SH-SY5Y (cell line): ENCODE data around the gene RFPL1.

ENCODE experiments used
- GATA2 ChIP-seq: IDR thresholded peaks from 2 replicates; pipeline ENCODE4 v1.6.1; 2011; ENCODE audit warnings: mild to moderate bottlenecking, low read depth, low read length
- GATA3 ChIP-seq: IDR thresholded peaks from 2 replicates; pipeline ENCODE4 v1.6.1; 2011; ENCODE audit warnings: low read depth, mild to moderate bottlenecking, low read length, moderate library complexity

DNA sequence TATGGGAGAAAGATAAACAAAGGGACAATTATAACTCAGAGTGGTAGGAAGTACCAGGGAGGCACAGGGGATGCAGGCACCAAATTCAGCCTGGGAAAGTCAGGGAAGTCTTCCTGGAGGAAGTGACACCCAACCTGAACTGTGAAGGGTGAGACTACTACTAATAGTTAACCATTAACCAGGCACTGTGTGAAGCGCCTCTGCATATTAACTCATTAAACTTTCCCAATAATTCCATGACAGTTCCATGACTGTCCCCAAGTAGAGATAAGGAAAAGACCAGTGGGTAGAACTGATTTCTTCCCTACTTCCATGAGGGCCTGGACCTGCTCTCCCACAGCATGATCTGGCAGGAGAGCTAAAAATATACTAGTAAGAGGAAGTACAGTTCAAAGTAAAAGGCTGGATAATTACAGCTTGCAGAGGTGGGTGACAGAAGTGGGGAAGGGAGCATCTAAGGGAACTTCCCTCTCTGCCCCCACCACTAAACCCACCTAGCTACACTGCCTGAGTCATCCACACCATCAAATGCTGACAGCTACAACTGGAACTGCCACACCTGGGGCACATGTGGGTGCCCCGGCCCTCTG lies 45.3 kb upstream of the RFPL1 start:
- no peak for TF ChIP-seq GATA2
- TF ChIP-seq GATA3 = no peak
